GM19452 (cell line): ENCODE measurements around the gene ARG2.

Experiments used
- ATAC-seq: cut with Tn5 transposase; IDR thresholded peaks from one replicate; pipeline ENCODE4 v1.9.1; 2021; ENCODE audit not compliant: unreplicated experiment

The ARG2 gene

GRCh38 chr14:67679006-67679405 lies 59.3 kb downstream of the ARG2 start:
- ATAC-seq, result no peak

- ATAC-seq, result peak; percentile 83
Measured at GRCh38 chr14:67680121-67680602, 60.4 kb downstream of the ARG2 start.

DNA sequence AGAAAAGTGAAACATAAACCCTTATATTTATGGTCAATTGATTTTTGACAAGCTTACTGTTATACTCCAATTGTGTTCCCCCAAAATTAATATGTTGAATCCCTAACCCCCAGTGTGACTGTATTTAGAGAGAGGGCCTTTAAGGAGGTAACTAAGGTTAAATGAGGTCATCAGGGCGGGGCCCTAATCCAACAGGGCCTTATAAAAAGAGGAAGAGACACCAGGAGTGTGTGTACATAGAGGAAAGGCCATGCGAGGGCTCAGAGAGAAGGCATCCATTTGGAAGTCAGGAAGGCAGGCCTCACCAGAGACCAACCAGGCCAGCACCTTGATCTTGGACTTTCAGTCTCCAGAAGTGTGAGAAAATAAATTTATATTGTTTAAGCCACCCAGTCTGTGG lies 61.2 kb downstream of the ARG2 start:
- no peak for ATAC-seq

- ATAC-seq, result no peak
Measured at GRCh38 chr14:67683842-67684241, 64.1 kb downstream of the ARG2 start.

GRCh38 chr14:67690011-67690410 lies 70.3 kb downstream of the ARG2 start:
- no peak for ATAC-seq

DNA sequence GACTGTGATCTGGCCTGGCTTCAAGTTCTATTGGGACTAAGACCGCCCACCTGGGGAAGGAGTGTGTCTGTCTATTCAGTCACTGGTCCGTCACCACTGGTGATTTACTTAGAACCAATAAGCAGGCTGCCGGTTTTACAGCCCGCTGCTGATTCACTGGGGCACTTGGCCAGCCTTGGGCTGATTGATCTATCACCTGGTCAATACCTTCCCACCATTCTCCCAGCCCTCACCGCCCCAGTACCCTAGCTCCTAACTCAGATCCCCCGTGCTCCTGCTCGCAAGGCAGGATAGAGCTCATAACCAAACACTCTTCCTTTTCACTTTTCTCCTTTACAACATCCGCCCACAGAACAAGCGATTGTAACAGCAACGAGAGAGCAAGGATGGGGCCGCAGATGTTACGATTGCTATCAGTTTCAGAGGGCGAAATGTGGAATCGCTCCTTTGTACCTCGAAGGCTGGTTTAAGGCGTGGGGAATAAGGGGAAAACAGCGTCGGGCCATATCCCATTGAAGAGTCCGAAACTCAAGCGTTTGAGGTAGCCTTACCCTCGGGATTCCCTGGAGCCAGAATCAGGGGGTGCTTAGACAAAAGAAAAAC lies 75.2 kb downstream of the ARG2 start:
- peak; percentile 82 for ATAC-seq

- ATAC-seq, result peak; percentile 79
Measured at GRCh38 chr14:67695394-67695949, 75.8 kb downstream of the ARG2 start, which contains the start of gene RDH11. RDH11 (minus strand) TSS chr14:67695764; CDS start chr14:67695703, 61 bp downstream.

DNA sequence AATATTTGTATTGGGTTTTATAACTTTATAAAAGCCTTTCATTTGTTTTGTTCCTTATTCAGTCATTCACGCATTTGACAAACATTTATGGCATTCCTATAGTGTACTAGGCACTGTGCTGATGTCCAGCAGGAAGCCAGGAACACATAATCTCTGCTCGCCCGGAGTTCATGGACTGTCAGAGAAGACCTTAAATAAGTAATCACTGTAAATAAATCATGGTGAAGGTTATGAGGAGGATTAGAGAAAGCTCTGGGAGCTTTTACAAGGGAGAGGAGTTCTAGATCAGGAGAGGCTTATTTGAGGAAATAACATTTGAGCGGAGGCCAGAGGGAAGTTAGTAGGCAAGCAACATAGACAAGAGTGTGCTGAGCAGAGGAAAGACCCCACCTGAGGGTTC lies 77.3 kb downstream of the ARG2 start:
- ATAC-seq, result no peak

DNA sequence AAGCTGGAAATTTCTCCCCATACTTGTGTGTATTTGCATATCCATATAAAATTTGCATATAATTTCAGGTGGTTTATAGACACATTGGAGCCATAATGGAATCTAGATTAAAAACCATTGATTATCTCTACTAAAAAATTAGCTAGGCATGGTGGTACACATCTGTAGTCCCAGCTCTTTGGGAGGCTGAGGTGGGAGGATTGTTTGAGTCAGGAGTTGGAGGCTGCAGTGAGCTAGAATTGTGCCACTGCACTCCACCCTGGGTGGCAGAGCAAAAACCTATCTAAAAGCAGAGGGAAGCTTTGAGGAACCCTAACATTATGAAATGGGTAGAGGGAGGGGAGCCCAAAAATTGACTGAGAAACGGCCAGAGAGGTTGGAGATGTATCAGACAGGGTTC lies 78.5 kb downstream of the ARG2 start:
- ATAC-seq, result no peak
